ENCODE data around the gene SLC34A3. TPM values are rescaled to one million over a fixed set of nuclear protein-coding genes. Genes with fewer than 3 reads are reported as not detected.

SLC34A3 gene
- not detected for total RNA-seq
- polyA plus RNA-seq, result not detected

- Histone ChIP-seq H3K27ac (ENCODE audit: low read depth, low read length) (no peak within 1 kb of the TSS), H3K9me3 (ENCODE audit: low read length) (no peaks in the 10 kb centered on the region), H3K27me3 (ENCODE audit: insufficient read depth, low read length, poor library complexity, severe bottlenecking) (no peaks in the 10 kb centered on the region), H3K4me3 (ENCODE audit: low read length) (no peak within 1 kb of the TSS), H3K36me3 (ENCODE audit: insufficient read depth, low read length) (no peaks in the 10 kb centered on the region), H3K4me1 (ENCODE audit: insufficient read depth, low read length) (peaks cover under 1% of the 10 kb centered on the region)
- peaks cover 2 to 5% (median 4%) of the 10 kb centered on the region in 3 donors for H3K4me1 Mint-ChIP-seq
- ChIA-PET CTCF (interaction anchor here (0.6 to 1.7 kb wide), 2 partner anchors 9 to 184 kb away, joined by 4 read pairs; no protein-coding TSS in a partner anchor), POLR2A (no interaction called here)
- H3K27me3 Mint-ChIP-seq, result peaks cover 2 to 15% of the 10 kb centered on the region in 2 donors
- no peak within 1 kb of the TSS for H3K4me3 Mint-ChIP-seq
- peak within 1 kb of the TSS in 2 of 8 donors; percentile 65 to 74 for H3K27ac Mint-ChIP-seq
- H3K9me3 Mint-ChIP-seq, result no peaks in the 10 kb centered on the region
- no peak for DNase-seq
- H3K36me3 Mint-ChIP-seq, result no peaks in the 10 kb centered on the region
Measured at GRCh38 chr9:137230705-137231371, at the start of gene SLC34A3. TSS of gene SLC34A3 (plus strand) at chr9:137230901. CDS start at chr9:137231703, 802 bp downstream.

GRCh38 chr9:137181680-137182079 lies 49.0 kb upstream of the SLC34A3 start:
- Mint-ChIP-seq H3K27me3 (no peaks in the 10 kb centered on the region), H3K4me1 (peaks cover 7 to 21% (median 9%) of the 10 kb centered on the region in 3 donors), H3K9me3 (no peaks in the 10 kb centered on the region), H3K36me3 (peaks cover 0 to 80% (median 6%) of the 10 kb centered on the region in 3 donors), H3K27ac (no peak overlapping the region), H3K4me3 (peak overlapping the region in 1 of 7 donors; percentile 35)
- Histone ChIP-seq H3K36me3 (ENCODE audit: insufficient read depth, low read length) (peaks cover 8% of the 10 kb centered on the region), H3K27me3 (ENCODE audit: insufficient read depth, low read length, poor library complexity, severe bottlenecking) (no peaks in the 10 kb centered on the region), H3K4me3 (ENCODE audit: low read length) (no peak overlapping the region), H3K27ac (ENCODE audit: low read depth, low read length) (no peak overlapping the region), H3K9me3 (ENCODE audit: low read length) (no peaks in the 10 kb centered on the region), H3K4me1 (ENCODE audit: insufficient read depth, low read length) (peaks cover 9% of the 10 kb centered on the region)
- POLR2A ChIA-PET, result no interaction called here
- CTCF ChIA-PET, result no interaction called here
- no peak for DNase-seq

- no peaks in the 10 kb centered on the region for H3K9me3 Mint-ChIP-seq
- Histone ChIP-seq H3K27ac (ENCODE audit: low read depth, low read length) (no peak overlapping the region), H3K36me3 (ENCODE audit: insufficient read depth, low read length) (peaks cover 8% of the 10 kb centered on the region), H3K4me3 (ENCODE audit: low read length) (no peak overlapping the region), H3K4me1 (ENCODE audit: insufficient read depth, low read length) (peaks cover 20% of the 10 kb centered on the region), H3K9me3 (ENCODE audit: low read length) (no peaks in the 10 kb centered on the region), H3K27me3 (ENCODE audit: insufficient read depth, low read length, poor library complexity, severe bottlenecking) (no peaks in the 10 kb centered on the region)
- H3K4me3 Mint-ChIP-seq, result no peak overlapping the region
- DNase-seq, result no peak
- H3K4me1 Mint-ChIP-seq, result peaks cover 18 to 32% (median 20%) of the 10 kb centered on the region in 3 donors
- ChIA-PET POLR2A (interaction anchor here (1.1 kb wide), 1 partner anchor 17 kb away, joined by 3 read pairs; no protein-coding TSS in a partner anchor), CTCF (no interaction called here)
- H3K27me3 Mint-ChIP-seq, result no peaks in the 10 kb centered on the region
- peaks cover 0 to 79% (median 8%) of the 10 kb centered on the region in 3 donors for H3K36me3 Mint-ChIP-seq
- peak overlapping the region in 1 of 8 donors; percentile 48 for H3K27ac Mint-ChIP-seq
Measured at GRCh38 chr9:137182836-137183235, 47.9 kb upstream of the SLC34A3 start.

GRCh38 chr9:137183980-137184595 lies 46.6 kb upstream of the SLC34A3 start:
- CTCF ChIA-PET, result no interaction called here
- peak overlapping the region in 1 of 8 donors; percentile 47 for H3K27ac Mint-ChIP-seq

GRCh38 chr9:137184881-137185660 lies 45.6 kb upstream of the SLC34A3 start:
- peaks cover 28 to 48% (median 29%) of the 10 kb centered on the region in 3 donors for H3K4me1 Mint-ChIP-seq
- Histone ChIP-seq H3K9me3 (ENCODE audit: low read length) (no peaks in the 10 kb centered on the region), H3K36me3 (ENCODE audit: insufficient read depth, low read length) (peaks cover 8% of the 10 kb centered on the region), H3K27ac (ENCODE audit: low read depth, low read length) (no peak overlapping the region), H3K4me1 (ENCODE audit: insufficient read depth, low read length) (peaks cover 32% of the 10 kb centered on the region), H3K4me3 (ENCODE audit: low read length) (no peak overlapping the region), H3K27me3 (ENCODE audit: insufficient read depth, low read length, poor library complexity, severe bottlenecking) (no peaks in the 10 kb centered on the region)
- no peak for DNase-seq
- ChIA-PET CTCF (no interaction called here), POLR2A (no interaction called here)
- peaks cover 0 to 77% (median 8%) of the 10 kb centered on the region in 3 donors for H3K36me3 Mint-ChIP-seq
- H3K27ac Mint-ChIP-seq, result peak overlapping the region in 1 of 8 donors; percentile 57
- no peaks in the 10 kb centered on the region for H3K27me3 Mint-ChIP-seq
- peak overlapping the region in 1 of 7 donors; percentile 13 for H3K4me3 Mint-ChIP-seq
- no peaks in the 10 kb centered on the region for H3K9me3 Mint-ChIP-seq

More at GRCh38 chr9:137183980-137184595, 46.6 kb upstream of the SLC34A3 start:
- DNase-seq, result no peak
- POLR2A ChIA-PET, result no interaction called here
- Histone ChIP-seq H3K36me3 (ENCODE audit: insufficient read depth, low read length) (peaks cover 8% of the 10 kb centered on the region), H3K9me3 (ENCODE audit: low read length) (no peaks in the 10 kb centered on the region), H3K27me3 (ENCODE audit: insufficient read depth, low read length, poor library complexity, severe bottlenecking) (no peaks in the 10 kb centered on the region), H3K4me3 (ENCODE audit: low read length) (no peak overlapping the region), H3K4me1 (ENCODE audit: insufficient read depth, low read length) (peaks cover 22% of the 10 kb centered on the region), H3K27ac (ENCODE audit: low read depth, low read length) (no peak overlapping the region)
- H3K9me3 Mint-ChIP-seq, result no peaks in the 10 kb centered on the region
- peaks cover 0 to 80% (median 8%) of the 10 kb centered on the region in 3 donors for H3K36me3 Mint-ChIP-seq
- H3K27me3 Mint-ChIP-seq, result no peaks in the 10 kb centered on the region
- peak overlapping the region in 2 of 7 donors; percentile 36 to 78 for H3K4me3 Mint-ChIP-seq
- H3K4me1 Mint-ChIP-seq, result peaks cover 21 to 41% (median 24%) of the 10 kb centered on the region in 3 donors

GRCh38 chr9:137185921-137186320 lies 44.8 kb upstream of the SLC34A3 start:
- Histone ChIP-seq H3K27me3 (ENCODE audit: insufficient read depth, low read length, poor library complexity, severe bottlenecking) (no peaks in the 10 kb centered on the region), H3K4me3 (ENCODE audit: low read length) (no peak overlapping the region), H3K4me1 (ENCODE audit: insufficient read depth, low read length) (peaks cover 33% of the 10 kb centered on the region), H3K36me3 (ENCODE audit: insufficient read depth, low read length) (peaks cover 12% of the 10 kb centered on the region), H3K9me3 (ENCODE audit: low read length) (no peaks in the 10 kb centered on the region), H3K27ac (ENCODE audit: low read depth, low read length) (no peak overlapping the region)
- peaks cover 0 to 78% (median 8%) of the 10 kb centered on the region in 3 donors for H3K36me3 Mint-ChIP-seq
- H3K4me3 Mint-ChIP-seq, result peak overlapping the region in 4 of 7 donors; percentile 13 to 89 (median 67)
- POLR2A ChIA-PET, result no interaction called here
- H3K4me1 Mint-ChIP-seq, result peaks cover 28 to 53% (median 30%) of the 10 kb centered on the region in 3 donors
- no peaks in the 10 kb centered on the region for H3K9me3 Mint-ChIP-seq
- H3K27me3 Mint-ChIP-seq, result no peaks in the 10 kb centered on the region
- CTCF ChIA-PET, result no interaction called here
- H3K27ac Mint-ChIP-seq, result no peak overlapping the region
- DNase-seq, result no peak

GRCh38 chr9:137186385-137186784 lies 44.3 kb upstream of the SLC34A3 start:
- H3K36me3 ChIP-seq (ENCODE audit: insufficient read depth, low read length), result peaks cover 12% of the 10 kb centered on the region
- POLR2A ChIA-PET, result no interaction called here

More at GRCh38 chr9:137186385-137186784, 44.3 kb upstream of the SLC34A3 start:
- no peaks in the 10 kb centered on the region for H3K9me3 Mint-ChIP-seq
- H3K4me3 Mint-ChIP-seq, result peak overlapping the region; percentile 61 to 98 (median 92)
- no peaks in the 10 kb centered on the region for H3K27me3 Mint-ChIP-seq
- no peak overlapping the region for H3K27ac ChIP-seq (ENCODE audit: low read depth, low read length)
- CTCF ChIA-PET, result no interaction called here
- H3K9me3 ChIP-seq (ENCODE audit: low read length), result no peaks in the 10 kb centered on the region
- peaks cover 33% of the 10 kb centered on the region for H3K4me1 ChIP-seq (ENCODE audit: insufficient read depth, low read length)
- DNase-seq, result no peak
- peaks cover 0 to 76% (median 8%) of the 10 kb centered on the region in 3 donors for H3K36me3 Mint-ChIP-seq
- peaks cover 28 to 56% (median 30%) of the 10 kb centered on the region in 3 donors for H3K4me1 Mint-ChIP-seq
- no peak overlapping the region for H3K4me3 ChIP-seq (ENCODE audit: low read length)
- no peaks in the 10 kb centered on the region for H3K27me3 ChIP-seq (ENCODE audit: insufficient read depth, low read length, poor library complexity, severe bottlenecking)
- H3K27ac Mint-ChIP-seq, result peak overlapping the region in 4 of 8 donors; percentile 50 to 85 (median 76)
